Measurements from ENCODE around the gene NAA40. TPM values are rescaled to one million over a fixed set of nuclear protein-coding genes. Genes with fewer than 3 reads are reported as not detected.

Gene NAA40
- total and polyA plus RNA-seq, 2 of the 4 experiments (the other 2 are of a cell fraction), result 15.2 to 24.7 TPM

GRCh38 chr11:64001484-64002420 is 63.0 kb downstream of the NAA40 start:
- intact Hi-C loops (cut with micrococcal nuclease), result loop anchor here (10.0 kb wide), 1 partner anchor 303 kb away; the partner anchor contains the start of genes CATSPERZ and ESRRA

More at GRCh38 chr11:64001484-64002420, 63.0 kb downstream of the NAA40 start:
- H3K4me3 ChIP-seq (ENCODE audit: insufficient read depth, low read depth, low read length), result no peak overlapping the region
- no peak overlapping the region for H2BK5ac ChIP-seq (ENCODE audit: low read depth, low read length, poor library complexity, severe bottlenecking)
- 0 out of 2 replicates have a peak overlapping the region, but pooled peaks have one; percentile 10 for H3K14ac ChIP-seq (replicated peaks; ENCODE audit: low read depth, low read length)
- ChIA-PET CTCF (interaction anchor here (0.7 to 1.7 kb wide), 4 partner anchors 146 to 149 kb away, joined by 3 to 4 read pairs (median 3); no protein-coding TSS in a partner anchor), POLR2A (ENCODE audit: unreplicated experiment) (no interaction called here)
- H3K18ac ChIP-seq (ENCODE audit: low read depth, low read length), result no peak overlapping the region
- H2AK5ac ChIP-seq (ENCODE audit: low read depth, low read length), result peak overlapping the region; percentile 94
- ATAC-seq (ENCODE audit: low read depth) (no peak), DNase-seq (no peak)
- H3K9ac ChIP-seq (ENCODE audit: low read depth, low read length), result no peak overlapping the region
- TF ChIP-seq RAD21 (IDR thresholded peaks at IDR 0.05; ENCODE audit: low read length) (no peak), RCOR1 (IDR thresholded peaks at IDR 0.05; ENCODE audit: insufficient replicate concordance, low read length) (peak; percentile 69)
- H2BK15ac ChIP-seq (ENCODE audit: low read depth, low read length), result no peak overlapping the region
- H2AK9ac ChIP-seq (replicated peaks; ENCODE audit: low read depth, low read length, poor library complexity), result peak overlapping the region; percentile 28
- peak overlapping the region in 1 of 2 experiments; percentile 30; a peak in 1 of 4 replicates for H4K8ac ChIP-seq (ENCODE audit: low read depth in 2 of 2, low read length in 2 of 2)
- no peak overlapping the region for H3K56ac ChIP-seq (ENCODE audit: extremely low read depth, insufficient read depth, low read length)
- H2BK20ac ChIP-seq (ENCODE audit: low read depth, low read length), result peak overlapping the region; percentile 35; the same call in 1 of the 2 replicates
- H3K9me3 ChIP-seq (ENCODE audit: control insufficient read depth, insufficient read depth, low read length), result no peaks in the 10 kb centered on the region
- no peak overlapping the region for H4K5ac ChIP-seq (ENCODE audit: low read depth, low read length)
- dilution Hi-C loops (cut with HindIII; ENCODE audit: low sequenced_read_pairs, unreplicated experiment) (no loop called here), in situ Hi-C loops (cut with MboI; ENCODE audit: low sequenced_read_pairs) (no loop called here)
- H3K27me3 ChIP-seq (ENCODE audit: control insufficient read depth, insufficient read depth, low read length), result no peaks in the 10 kb centered on the region
- H2BK120ac ChIP-seq (ENCODE audit: low read depth, low read length), result peak overlapping the region; percentile 15; the same call in 1 of the 2 replicates
- peaks cover 17% of the 10 kb centered on the region for H4K20me1 ChIP-seq (ENCODE audit: insufficient read depth, low read length)
- peak overlapping the region; percentile 2 for H2AFZ ChIP-seq (replicated peaks; ENCODE audit: low read length, poor library complexity)
- no TSS peak for BruUV-seq (replicated peaks)
- H3K36me3 ChIP-seq (ENCODE audit: control insufficient read depth, insufficient read depth, low read length), result peaks cover 22% of the 10 kb centered on the region
- H3K9me1 ChIP-seq (ENCODE audit: insufficient read depth, low read length), result 0 out of 2 replicates have a peak, but pooled peaks cover 3% of the 10 kb centered on the region
- no peak overlapping the region; the same call in 1 of the 2 replicates for H4K91ac ChIP-seq (ENCODE audit: insufficient read depth, low read depth, low read length)
- WGBS, 2 experiments (ENCODE audit: extremely low coverage in 2 of 2, insufficient read length in 1 of 2), result 83% methylated on average over 2 of the region's 23 CpGs; no CpG with 5 or more reads in 1 of the 2 experiments
- no peak overlapping the region for H3K4me2 ChIP-seq (ENCODE audit: low read depth, low read length)
- peak overlapping the region; percentile 65 for H3K4ac ChIP-seq (ENCODE audit: low read depth, low read length)
- 0 out of 2 replicates have a peak, but pooled peaks cover 1% of the 10 kb centered on the region for H3K4me1 ChIP-seq (ENCODE audit: control insufficient read depth, insufficient read depth, low read length)
- H3K23ac ChIP-seq (ENCODE audit: low read depth, low read length), result peak overlapping the region; percentile 53; the same call in 1 of the 2 replicates
- no peak overlapping the region for H3K27ac ChIP-seq (ENCODE audit: insufficient read depth, low read length)
- peaks cover 0 to 4% of the 10 kb centered on the region in 2 experiments; a peak in 1 of 4 replicates for H3K79me1 ChIP-seq (ENCODE audit: low read depth in 1 of 2, low read length in 2 of 2)
